HG03439 (cell line): ENCODE results near the gene CACNA2D3.

Source experiments
- ATAC-seq: cut with Tn5 transposase; IDR thresholded peaks from one replicate; pipeline ENCODE4 v1.9.1; 2021; ENCODE audit warnings: mild to moderate bottlenecking, moderate library complexity; ENCODE audit not compliant: unreplicated experiment

Gene CACNA2D3

DNA sequence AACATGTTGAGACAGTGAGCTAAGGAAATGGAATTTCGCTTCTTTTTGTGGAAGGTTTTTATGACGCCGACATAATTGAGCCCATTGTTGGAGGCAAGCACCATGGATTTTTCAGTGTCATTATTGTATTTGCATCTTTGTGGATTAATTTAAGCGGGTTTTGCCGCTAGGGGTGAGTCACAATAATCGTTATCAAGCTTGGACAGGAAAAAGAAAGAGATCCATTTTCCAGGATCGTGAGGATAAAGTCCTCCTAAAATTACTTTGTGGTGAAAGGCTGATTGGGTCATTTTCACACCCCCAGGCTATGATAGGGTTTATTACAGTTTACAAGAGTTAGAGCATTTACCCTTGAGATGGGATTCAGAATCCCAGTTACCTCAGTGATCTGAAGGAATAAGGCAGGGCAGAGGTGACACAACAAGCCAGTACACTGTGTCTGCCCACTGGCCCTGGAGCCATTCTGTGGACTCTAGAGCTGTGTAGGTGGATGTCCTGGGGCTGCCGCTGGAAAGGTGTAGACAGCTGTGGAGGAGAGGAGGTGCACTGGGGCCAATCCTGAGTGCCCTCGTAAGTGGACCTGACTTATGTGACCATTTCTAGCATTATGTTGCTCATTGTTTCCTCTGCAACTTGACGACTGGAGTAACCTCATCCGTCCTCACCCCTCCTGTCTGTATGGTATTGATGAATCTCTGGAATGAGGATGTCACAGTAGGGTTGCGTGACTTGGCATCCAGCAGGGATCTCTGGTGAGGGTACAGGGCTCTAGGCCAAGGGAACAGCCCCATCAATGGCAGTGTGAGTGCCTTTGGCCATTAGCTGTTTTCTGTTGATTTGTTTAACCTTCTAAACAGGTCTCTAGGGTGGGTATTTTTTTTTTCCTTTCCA lies 435.4 kb downstream of the CACNA2D3 start:
- no peak for ATAC-seq

DNA sequence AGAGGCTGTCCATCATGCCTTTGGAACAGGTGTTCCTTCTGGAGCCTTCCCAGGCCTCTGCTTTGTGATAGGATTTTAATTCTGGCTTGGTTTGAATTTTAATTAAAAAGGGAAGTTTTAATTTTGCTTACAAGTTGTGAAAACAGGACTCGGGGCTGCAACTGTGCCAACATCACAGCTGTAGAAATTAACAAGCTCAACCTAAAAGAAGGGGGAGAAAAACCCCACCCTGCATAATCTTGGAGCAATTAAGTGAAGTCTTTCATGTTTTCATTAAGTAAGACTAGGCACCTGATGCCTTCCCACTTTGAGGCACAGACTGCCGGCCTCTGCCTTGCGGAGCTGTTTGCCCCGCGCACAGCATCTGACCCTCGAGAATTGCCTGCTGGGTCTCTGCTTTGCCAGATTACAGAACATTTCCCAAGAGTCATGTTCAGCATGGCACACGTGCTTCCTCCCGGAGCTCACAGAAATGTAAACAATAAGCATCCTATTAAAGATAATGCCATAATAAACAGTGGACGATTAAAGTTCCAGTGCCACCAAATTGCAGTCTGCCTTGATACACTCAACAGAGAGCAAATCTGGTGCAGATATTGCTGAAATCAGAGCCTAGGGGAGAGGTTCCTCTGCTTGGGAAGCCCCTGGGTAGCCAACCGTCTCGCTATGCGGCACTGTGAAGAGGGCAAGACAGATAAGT lies 441.3 kb downstream of the CACNA2D3 start:
- ATAC-seq: no peak

DNA sequence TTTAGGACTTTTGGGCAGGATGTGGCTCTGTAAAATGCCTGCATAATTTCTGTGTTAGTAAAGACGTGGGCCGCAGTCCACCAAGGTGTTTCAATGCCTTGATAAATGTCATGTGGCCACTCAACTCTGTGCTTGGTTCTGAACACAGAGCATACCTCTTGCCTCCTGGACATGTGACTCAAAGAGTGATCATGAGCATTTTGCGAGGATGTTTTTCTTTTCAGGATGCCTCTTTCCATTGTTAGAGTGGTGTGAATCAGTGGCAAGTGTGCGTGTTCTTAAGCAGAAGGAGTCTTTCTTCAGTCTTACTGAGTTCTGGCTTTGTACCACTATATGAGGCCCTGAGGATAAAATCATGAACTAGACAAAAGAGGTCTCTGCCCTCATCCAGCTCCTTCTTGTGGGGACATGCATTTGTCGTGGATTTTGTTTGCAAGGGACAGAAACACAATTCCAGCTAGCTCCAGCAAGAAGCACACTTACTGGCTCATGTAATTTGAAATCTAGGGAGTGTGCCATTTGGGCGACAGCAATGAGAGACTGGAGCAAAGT lies 442.1 kb downstream of the CACNA2D3 start:
- ATAC-seq: no peak

DNA sequence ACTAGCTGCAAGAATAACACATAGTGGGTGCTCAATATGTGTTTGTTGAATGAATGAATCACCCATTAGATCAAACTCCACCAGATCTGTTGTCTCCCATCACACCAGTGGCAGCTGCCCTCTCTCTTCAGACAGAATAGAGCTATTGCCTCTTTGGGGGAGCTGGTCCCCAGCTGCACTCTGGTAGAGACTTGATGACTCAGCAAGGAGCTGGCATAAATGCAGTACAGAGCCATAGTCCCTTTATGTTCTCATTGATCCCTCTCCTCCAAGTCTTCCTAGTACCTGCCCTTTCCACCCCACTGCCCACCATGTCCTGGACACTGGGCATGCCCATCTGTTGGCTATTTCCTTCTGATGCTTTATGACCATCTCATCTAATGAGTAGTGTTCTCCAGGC lies 443.6 kb downstream of the CACNA2D3 start:
- no peak for ATAC-seq

DNA sequence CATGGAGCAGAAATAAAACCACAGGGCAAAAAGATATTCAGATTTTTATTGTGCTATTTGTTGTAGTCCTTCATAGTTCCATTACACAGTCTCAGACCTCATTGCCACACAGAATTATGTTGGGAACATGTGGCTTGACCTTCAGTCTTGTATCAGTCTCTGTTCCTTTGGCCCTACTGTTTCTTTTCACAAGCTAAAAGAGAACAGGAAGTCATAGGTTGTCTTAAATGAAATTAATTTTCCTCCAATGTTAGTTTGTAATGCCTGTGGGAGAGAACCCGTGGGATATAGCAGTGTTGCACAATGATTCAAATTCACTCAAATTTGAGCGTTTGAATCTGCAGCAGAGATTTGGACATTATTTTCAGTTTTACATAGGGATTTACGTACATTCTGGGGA lies 445.6 kb downstream of the CACNA2D3 start:
- no peak for ATAC-seq

DNA sequence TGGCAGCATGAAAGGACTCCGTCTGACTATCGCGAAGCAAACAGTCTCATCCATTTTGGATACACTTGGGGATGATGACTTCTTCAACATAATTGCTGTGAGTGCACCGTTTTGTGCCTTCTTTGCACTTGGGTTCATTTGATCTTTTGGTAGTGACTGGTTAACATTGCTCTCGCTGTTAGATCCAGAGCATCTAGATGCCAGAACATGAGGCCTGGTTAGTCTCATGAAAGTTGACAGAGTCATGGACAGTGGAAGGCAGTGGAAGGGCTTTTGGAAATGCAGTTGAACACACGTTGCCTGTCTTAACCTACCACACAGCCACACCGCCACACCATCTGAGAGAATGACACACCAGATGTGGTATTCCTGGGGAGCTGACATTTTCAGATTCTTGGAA lies 447.7 kb downstream of the CACNA2D3 start:
- no peak for ATAC-seq

DNA sequence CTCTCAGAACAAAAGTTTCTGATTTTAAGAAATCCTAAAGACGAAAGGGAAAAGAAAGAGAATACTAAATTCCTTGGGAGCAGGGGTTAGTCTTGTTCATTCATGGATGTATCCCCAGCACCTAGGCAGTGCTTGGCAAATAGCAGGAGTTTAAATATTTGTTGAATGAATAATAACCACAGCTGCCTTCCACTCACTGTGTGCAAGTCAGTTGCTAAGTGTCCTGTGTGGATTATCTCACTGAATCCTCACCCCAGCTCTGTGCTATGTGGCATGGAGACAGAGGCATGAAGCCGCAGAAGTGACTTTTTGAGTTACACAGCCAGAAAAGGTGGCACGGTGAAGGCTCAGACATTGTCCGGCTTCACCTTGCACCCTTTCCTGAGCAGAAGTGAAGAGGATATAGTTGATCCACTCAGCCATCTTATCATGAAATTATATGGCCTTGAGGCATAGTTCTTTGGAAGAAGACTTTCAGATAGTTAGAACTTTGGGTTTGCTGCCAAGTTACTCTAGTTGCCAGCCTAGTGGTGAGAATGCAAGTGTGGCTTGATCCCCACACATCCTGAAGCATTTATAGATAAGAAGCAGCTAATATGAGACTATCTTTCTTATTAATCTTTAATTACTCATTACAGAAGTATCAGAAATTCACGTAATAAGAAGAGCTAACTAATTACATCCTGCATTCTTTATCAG lies 450.0 kb downstream of the CACNA2D3 start:
- no peak for ATAC-seq

DNA sequence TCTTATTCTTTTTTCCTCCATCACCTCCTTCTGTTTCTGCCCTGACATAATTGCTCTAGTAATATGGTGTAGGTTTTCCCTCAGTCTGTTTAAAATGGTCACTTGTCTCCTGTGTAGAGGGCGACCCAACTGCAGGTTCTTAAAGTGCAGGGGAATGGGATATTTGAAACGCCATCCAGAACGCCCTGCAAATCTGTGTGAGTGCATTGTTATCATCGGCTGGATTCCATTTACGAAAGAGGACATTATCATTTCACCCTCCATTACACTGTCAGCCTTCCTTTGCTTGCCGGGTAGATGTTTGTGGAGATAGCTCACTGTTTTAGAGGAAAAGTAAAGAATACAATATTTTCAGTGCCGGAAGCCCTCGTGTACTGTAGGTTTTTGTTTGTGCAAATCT lies 451.5 kb downstream of the CACNA2D3 start:
- ATAC-seq: no peak

DNA sequence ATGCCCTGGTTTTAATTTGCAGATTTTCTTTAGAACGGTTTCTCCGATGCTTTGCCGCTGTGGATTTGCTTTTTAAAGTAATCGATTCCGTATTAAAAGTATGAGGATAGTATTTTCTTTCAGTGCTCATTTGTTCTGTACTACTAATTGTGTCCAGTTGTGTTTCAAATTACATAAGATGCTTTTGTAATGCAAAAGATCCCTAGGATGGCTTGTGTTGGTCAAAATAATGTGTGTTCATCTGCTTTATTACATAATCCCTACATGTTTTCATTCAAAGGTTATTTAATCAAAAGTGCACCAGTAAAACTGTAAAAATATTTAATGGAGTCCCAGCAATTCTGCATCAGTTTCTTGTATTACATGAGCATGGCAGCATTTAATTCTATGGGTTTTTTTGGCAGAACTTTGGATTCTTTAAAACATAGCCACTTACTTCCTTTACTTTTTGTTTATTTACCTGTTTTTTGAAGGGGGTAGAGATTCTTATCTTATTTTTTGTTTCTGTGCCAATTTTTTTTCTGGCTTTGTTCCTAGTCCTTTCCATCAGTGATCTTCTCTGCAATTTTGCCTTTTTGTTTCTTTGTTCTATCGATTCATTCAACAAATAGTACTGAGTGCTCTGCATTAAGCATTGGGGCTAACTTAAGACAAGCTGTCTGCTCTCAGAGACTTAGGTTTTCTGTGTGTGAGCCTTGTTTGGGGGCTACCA lies 452.7 kb downstream of the CACNA2D3 start:
- no peak for ATAC-seq

DNA sequence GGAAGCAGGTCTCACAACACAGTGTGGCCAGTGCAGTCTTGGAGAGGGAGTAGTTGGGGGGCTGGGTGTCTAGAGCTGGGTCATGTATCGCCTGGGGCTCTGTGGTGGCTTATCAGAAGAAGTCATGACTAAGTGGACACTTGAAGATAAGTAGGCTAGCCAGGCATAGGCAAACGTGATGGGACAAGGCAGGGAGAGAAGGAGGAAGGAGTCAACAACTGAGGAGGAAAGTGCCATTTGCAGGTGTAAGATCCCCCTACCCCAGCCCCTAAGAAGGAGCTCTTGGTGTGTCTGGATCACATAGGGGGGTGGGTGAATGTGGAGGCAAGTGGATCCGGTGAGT lies 453.2 kb downstream of the CACNA2D3 start:
- no peak for ATAC-seq

DNA sequence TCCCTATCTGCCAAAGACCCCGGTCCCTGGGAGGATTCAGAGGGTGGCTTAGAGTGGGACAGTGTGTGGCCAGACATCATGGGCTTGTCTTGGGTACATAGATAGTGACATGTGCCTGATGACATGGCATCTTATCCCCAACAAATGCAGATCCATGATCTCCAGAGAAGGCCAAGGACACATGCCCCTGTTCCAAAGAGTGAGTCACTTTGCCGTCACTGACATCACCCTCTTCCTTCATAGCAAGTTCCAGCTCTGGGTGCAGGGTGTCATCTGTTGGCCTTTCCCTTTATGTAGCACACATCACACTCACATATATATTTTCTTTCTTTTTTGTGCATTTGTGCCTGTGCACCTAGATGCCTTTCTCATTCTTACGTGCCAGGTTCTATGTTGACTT lies 455.0 kb downstream of the CACNA2D3 start:
- ATAC-seq: no peak

DNA sequence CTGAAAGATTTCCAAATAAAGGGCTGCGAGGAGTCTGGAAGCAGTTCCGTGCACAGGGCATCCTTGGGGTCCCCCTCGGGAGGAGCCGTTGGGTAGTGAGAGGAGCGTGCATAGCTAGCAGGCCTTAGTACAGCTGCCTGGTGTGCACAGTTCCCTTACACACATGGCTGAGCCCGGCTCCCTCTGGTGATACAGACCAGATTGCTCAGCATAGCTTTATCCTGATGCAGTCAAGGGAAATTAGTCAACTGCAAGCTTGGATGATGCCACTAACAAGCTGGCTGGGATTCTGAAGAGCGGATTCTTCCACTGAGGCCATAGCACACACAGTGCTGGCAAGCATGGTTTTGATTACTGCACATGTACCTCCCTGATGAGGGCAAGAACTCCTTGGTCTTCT lies 456.1 kb downstream of the CACNA2D3 start:
- ATAC-seq: no peak

DNA sequence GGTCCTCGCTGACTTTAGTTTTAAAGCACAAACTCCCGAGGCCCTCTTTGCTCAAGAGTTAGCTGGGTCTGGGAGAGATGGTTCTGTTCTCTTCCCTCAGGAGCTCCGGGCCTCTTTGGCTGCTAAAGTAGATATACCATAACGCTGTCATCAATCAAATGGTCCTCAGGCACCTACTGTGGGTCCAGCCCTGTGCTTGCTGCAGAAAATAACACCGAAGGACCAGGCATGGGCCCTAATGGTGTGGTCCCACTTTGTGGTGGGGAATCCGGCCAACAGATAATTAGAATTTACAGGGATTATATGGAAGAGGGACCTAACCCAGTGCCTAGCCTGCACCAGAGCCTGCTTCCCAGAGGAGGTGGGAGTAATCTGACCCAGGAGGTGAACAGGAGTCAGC lies 458.1 kb downstream of the CACNA2D3 start:
- no peak for ATAC-seq

DNA sequence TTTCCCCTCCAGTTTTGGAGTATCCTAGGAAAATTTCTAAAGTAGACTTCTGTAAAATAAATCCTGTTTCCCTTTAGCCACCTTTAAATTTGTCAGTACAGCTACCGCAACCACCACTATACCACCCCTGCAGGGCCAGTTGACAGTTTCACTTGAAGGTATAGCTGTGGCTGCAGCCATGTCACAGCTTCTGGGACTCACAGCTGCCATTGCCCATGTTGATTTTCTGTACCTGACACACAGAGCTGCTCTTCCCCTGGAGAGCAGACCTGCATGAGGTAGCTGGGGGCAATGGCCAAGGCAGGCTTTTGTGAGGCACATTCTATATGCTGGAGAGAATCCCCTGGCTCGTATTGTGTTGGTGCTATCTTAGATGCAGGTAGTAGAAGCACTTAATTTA lies 460.1 kb downstream of the CACNA2D3 start:
- ATAC-seq: no peak

DNA sequence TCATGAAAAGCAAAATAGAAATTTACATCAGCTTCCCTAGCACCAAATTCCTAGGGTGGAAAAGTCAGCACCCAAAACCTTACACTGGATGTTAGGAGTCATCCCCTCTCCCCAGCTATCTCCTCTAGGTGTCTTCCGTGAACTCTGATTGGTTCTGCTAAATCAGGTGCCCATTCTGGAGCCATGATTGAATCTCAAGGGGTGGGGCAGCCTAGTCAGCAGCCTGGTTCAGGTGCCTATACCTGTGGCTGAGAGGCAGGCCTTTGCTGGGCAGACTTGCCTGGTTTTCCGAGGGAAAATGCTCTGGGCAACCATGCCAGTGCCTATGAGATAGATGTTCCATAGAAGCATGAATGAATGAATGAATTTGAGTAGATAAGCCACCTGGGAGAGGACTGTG lies 468.8 kb downstream of the CACNA2D3 start:
- ATAC-seq: no peak

DNA sequence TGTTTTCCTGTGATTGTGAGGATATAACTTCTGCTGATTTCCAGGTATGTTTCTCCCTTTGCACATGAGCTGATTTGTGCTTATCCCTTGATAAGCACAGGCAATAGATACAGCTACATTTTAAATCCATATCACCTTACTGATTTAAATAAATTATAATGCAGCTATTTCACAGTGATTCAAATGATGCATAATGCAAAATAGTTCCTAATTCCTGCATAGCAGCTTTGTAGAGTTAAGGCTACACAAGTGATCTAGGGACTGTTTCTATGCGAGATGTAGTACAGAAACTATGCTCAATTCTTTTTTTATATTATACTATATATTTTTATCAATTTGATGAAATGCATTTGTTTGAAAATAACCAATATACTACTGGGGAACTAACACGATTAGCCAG lies 471.3 kb downstream of the CACNA2D3 start:
- no peak for ATAC-seq

DNA sequence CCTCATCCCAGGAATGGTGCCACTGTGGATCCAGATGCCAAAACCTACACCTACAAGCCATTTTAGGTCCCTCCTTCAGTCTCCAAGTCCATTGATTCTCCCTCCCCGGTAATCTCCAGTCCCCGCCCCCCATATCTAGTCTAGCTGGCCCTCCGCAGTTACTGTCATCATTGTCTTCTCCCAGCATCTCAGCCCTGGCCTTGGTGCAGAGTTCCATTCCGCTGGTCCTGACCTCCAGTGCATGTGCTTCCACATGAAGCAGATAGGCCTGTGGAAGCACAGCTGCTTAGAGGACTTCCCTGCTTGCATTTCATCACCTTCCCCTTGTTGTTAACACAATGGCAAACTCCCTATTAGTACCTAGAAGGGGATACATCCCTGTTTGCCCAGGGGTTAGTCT lies 473.7 kb downstream of the CACNA2D3 start:
- no peak for ATAC-seq

DNA sequence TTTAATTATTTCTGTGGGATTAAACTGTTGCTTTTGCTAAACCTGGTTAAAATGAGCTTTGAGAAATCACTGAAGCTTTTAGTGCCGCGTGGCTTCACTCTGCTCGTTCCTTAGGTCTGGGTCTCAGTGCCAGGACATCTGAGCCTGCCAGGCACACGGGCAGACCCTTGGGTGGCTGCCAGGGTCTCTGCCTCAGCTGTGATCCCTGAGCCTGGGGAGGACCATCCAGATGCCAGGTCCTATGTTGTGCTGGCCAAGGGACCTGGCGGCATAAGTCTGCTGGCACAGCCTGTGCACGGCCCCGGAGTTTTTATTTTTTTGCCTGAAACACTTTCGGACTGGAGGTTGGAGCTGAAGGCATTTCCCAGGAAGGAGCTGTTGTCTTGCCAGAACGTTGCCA lies 477.4 kb downstream of the CACNA2D3 start:
- no peak for ATAC-seq

DNA sequence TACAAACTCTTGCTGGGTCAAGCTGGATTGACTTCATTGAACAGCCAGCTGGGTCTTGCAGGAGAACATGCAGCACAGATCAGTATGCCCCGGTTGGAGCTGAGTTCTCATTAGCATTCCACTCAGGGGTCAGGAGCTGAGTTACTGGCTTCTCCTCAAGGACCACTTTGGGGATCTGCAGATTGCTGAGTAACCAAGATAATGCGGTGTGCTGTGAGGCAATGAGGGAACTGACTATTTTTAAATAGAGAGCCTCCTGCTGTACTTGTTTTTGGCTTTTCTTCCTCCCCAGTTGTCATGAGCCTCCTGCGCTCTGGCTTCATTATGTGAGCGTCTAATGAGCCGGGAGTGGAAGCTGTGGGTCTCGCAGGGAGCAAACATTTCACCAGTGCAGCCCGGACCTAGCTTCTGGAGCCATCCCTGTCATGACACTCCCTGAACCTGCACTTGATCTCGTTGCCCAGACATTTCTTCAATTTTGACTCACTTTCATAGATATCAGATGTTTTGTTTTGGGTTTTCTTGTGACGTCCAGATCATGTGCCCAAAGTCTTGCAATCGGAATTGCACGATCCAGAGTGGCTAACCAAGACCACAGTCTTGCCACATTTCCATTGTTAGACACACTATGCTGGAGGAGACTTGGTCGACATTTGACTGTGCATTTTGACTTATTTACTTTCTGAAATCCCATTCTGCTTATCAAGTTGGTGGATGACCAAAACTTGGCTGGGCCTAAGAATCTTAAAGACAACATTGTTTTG lies 478.3 kb downstream of the CACNA2D3 start:
- no peak for ATAC-seq

DNA sequence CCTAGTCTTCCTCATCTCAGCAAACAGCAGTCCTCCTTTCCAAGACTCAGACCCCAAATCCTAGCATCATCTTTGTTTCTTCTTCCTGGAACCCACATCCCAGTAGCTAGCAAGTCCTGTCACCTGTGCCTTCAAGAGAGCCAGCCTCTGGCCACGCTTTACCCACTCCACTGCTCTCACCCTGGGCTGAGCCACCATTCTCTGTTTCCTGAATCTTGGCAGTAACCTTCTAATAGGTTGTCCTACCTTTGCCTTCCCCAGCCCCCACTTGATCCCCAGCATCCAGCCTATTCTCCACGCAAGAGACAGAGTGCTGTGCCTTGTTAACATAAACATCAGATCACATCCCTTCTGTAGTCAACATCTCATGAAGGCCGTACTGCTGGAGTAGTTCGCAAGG lies 482.1 kb downstream of the CACNA2D3 start:
- ATAC-seq: no peak
